Loucy (cell line): ENCODE data around the gene FAM117A.
A peak's percentile ranks its signal among the peaks of the same experiment; 100 is the strongest.
"Not testable (repeated sequence)": the region's sequence is repeated elsewhere in the genome, so short reads cannot be mapped to it uniquely, and the experiment has no call there.

ENCODE experiments used
- H2AFZ ChIP-seq: fragments of 200-600 bp; sonication (generic); 2 replicates; pipeline ENCODE4 v1.6.0; 2016; ENCODE audit warnings: antibody characterized with exemption, mild to moderate bottlenecking, low read length, moderate library complexity
- H3F3A ChIP-seq: fragments of 200-600 bp; 2 replicates; pipeline ENCODE4 v1.6.0; 2016; ENCODE audit warnings: antibody characterized with exemption, low read depth, mild to moderate bottlenecking
- H3K27me3 ChIP-seq: fragments of 200-600 bp; sonication (generic); 2 replicates; pipeline ENCODE4 v1.6.1; 2014; ENCODE audit warnings: low read length, mild to moderate bottlenecking; ENCODE audit not compliant: insufficient read depth, poor library complexity, severe bottlenecking
- H3K36me3 ChIP-seq: fragments of 200-600 bp; sonication (generic); 2 replicates; pipeline ENCODE4 v1.6.1; 2016; ENCODE audit warnings: low read length; ENCODE audit not compliant: insufficient read depth
- H3K4me1 ChIP-seq: fragments of 200-600 bp; sonication (generic); 2 replicates; pipeline ENCODE4 v1.5.1; 2014; ENCODE audit warnings: low read length, mild to moderate bottlenecking; ENCODE audit not compliant: insufficient read depth, poor library complexity, severe bottlenecking
- H3K4me2 ChIP-seq: fragments of 200-600 bp; sonication (generic); 2 replicates; pipeline ENCODE4 v1.6.0; 2014; ENCODE audit warnings: antibody characterized with exemption, low read length, low read depth, mild to moderate bottlenecking; ENCODE audit not compliant: poor library complexity, severe bottlenecking
- H3K4me3 ChIP-seq: fragments of 200-600 bp; sonication (generic); 2 replicates; pipeline ENCODE4 v1.5.1; 2014; ENCODE audit warnings: low read length, mild to moderate bottlenecking, mixed read lengths; ENCODE audit not compliant: poor library complexity, severe bottlenecking
- H3K79me2 ChIP-seq: fragments of 200-600 bp; sonication (generic); 2 replicates; pipeline ENCODE4 v1.6.1; 2014; ENCODE audit warnings: low read length; ENCODE audit not compliant: insufficient read depth
- H3K9ac ChIP-seq: fragments of 200-600 bp; sonication (generic); 2 replicates; pipeline ENCODE4 v1.6.0; 2014; ENCODE audit warnings: mild to moderate bottlenecking, low read depth, low read length, moderate library complexity; ENCODE audit not compliant: poor library complexity, severe bottlenecking
- H3K9me2 ChIP-seq: fragments of 200-600 bp; sonication (generic); replicated peaks from 2 replicates; pipeline ENCODE4 v1.6.1; 2016; ENCODE audit warnings: low read depth, low read length, mixed read lengths
- H3K9me3 ChIP-seq: fragments of 200-600 bp; sonication (generic); 2 replicates; pipeline ENCODE4 v1.6.1; 2014; ENCODE audit warnings: mild to moderate bottlenecking, antibody characterized with exemption, low read length, low read depth; ENCODE audit not compliant: insufficient read depth
- H4K20me1 ChIP-seq: fragments of 200-600 bp; sonication (generic); 2 replicates; pipeline ENCODE4 v1.6.0; 2014; ENCODE audit warnings: antibody characterized with exemption, low read length, mild to moderate bottlenecking; ENCODE audit not compliant: insufficient read depth, poor library complexity, severe bottlenecking
- EZH2phosphoT487 ChIP-seq: fragments of 200-600 bp; IDR thresholded peaks from 2 replicates; pipeline ENCODE4 v1.6.1; 2018; ENCODE audit warnings: antibody characterized with exemption, mild to moderate bottlenecking, moderate library complexity, borderline replicate concordance
- TF ChIP-seq, protein P1 (sequence below): fragments of 200-600 bp; sonication (generic); conservative IDR thresholded peaks from 2 replicates; pipeline ENCODE4 v1.5.1; 2014; ENCODE audit warnings: mild to moderate bottlenecking, antibody characterized with exemption, low read length

Gene FAM117A

DNA sequence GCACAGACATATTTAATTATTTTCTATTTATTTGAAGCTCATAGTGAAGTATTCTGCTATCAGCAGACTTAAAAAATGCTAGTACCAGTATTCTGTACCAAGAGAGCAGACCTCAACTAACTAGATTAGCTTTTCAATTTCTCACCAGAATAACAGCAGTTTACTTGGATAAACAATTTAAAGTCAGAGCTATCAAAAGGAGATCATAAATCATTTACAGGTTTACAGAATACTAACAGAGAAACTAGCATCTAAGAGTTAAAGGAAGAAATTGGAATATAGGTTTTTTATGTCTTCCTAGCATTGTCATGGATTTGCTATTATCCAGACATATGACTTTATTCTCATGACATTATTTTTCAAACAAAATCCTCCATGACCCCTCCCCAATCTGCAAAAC lies 89.4 kb downstream of the FAM117A start:
- Histone ChIP-seq H3K79me2 (peaks cover 74% of the 10 kb centered on the region), H4K20me1 (peaks cover 58% of the 10 kb centered on the region), H3K36me3 (no peaks in the 10 kb centered on the region), H3K9ac (peak overlapping the region; percentile 7), H3K4me2 (peak overlapping the region; percentile 90), H3K4me1 (peaks cover 43% of the 10 kb centered on the region), H2AFZ (no peak overlapping the region), H3K27me3 (no peaks in the 10 kb centered on the region), H3F3A (no peaks in the 10 kb centered on the region), H3K9me3 (no peaks in the 10 kb centered on the region), H3K9me2 (no peaks in the 10 kb centered on the region), H3K4me3 (peak overlapping the region; percentile 85)
- TF ChIP-seq EZH2phosphoT487 = no peak
- TF ChIP-seq, protein P1, sequence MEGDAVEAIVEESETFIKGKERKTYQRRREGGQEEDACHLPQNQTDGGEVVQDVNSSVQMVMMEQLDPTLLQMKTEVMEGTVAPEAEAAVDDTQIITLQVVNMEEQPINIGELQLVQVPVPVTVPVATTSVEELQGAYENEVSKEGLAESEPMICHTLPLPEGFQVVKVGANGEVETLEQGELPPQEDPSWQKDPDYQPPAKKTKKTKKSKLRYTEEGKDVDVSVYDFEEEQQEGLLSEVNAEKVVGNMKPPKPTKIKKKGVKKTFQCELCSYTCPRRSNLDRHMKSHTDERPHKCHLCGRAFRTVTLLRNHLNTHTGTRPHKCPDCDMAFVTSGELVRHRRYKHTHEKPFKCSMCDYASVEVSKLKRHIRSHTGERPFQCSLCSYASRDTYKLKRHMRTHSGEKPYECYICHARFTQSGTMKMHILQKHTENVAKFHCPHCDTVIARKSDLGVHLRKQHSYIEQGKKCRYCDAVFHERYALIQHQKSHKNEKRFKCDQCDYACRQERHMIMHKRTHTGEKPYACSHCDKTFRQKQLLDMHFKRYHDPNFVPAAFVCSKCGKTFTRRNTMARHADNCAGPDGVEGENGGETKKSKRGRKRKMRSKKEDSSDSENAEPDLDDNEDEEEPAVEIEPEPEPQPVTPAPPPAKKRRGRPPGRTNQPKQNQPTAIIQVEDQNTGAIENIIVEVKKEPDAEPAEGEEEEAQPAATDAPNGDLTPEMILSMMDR = no peak

- not testable (repeated sequence) for H3K4me2 ChIP-seq, H3K36me3 ChIP-seq, H3K9me3 ChIP-seq, H3K27me3 ChIP-seq, H3K9ac ChIP-seq, H3F3A ChIP-seq, H2AFZ ChIP-seq, H3K4me3 ChIP-seq, H3K9me2 ChIP-seq
- Histone ChIP-seq H3K4me1 (peaks cover 43% of the 10 kb centered on the region), H4K20me1 (peaks cover 58% of the 10 kb centered on the region), H3K79me2 (peaks cover 77% of the 10 kb centered on the region)
Observed at GRCh38 chr17:49673679-49674078, 90.3 kb downstream of the FAM117A start.

- Histone ChIP-seq H3K4me3 (no peak overlapping the region), H3K27me3 (no peaks in the 10 kb centered on the region), H3K36me3 (peaks cover 8% of the 10 kb centered on the region; the same call in 1 of the 2 replicates), H3K4me2 (peak overlapping the region; percentile 37), H3K4me1 (peaks cover 31% of the 10 kb centered on the region), H3F3A (no peaks in the 10 kb centered on the region), H3K9me2 (no peaks in the 10 kb centered on the region), H2AFZ (no peak overlapping the region), H4K20me1 (peaks cover 52% of the 10 kb centered on the region), H3K9ac (no peak overlapping the region), H3K79me2 (peaks cover 88% of the 10 kb centered on the region), H3K9me3 (no peaks in the 10 kb centered on the region)
- TF ChIP-seq, protein P1 = no peak
- TF ChIP-seq EZH2phosphoT487 = no peak
Observed at GRCh38 chr17:49670641-49671040, 93.3 kb downstream of the FAM117A start.

DNA sequence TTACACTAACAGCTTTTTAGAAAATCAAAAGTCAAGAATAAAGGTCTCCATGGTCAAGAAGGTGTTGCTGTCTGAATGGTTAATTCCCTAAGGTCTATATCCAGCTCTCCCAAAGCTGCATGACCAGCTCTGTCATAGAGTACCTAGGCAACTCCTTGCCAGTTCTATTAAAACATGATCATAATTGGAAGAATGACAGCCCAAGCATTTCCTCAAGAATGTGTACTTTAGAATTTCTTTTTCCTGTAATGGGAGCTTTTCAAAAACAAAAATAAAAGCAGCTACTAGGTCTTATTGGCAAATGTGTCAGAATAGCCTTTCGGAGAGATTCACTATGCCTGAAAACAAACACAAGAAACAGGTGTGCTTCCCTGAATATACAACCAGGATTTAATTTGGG lies 93.9 kb downstream of the FAM117A start:
- Histone ChIP-seq H3K79me2 (peaks cover 85% of the 10 kb centered on the region), H3K9me2 (no peaks in the 10 kb centered on the region), H3K27me3 (no peaks in the 10 kb centered on the region), H3K9ac (no peak overlapping the region), H3K4me2 (peak overlapping the region; percentile 37), H3F3A (no peaks in the 10 kb centered on the region), H3K36me3 (peaks cover 8% of the 10 kb centered on the region; the same call in 1 of the 2 replicates), H3K9me3 (no peaks in the 10 kb centered on the region), H2AFZ (no peak overlapping the region), H4K20me1 (peaks cover 46% of the 10 kb centered on the region), H3K4me1 (peaks cover 25% of the 10 kb centered on the region), H3K4me3 (no peak overlapping the region)
- TF ChIP-seq, protein P1 = no peak
- no peak for TF ChIP-seq EZH2phosphoT487
